Stomach (tissue), 4 donors: ENCODE measurements around the gene NWD2.

ENCODE experiments used
- EP300 ChIP-seq: sonication (generic); formaldehyde crosslinking; IDR thresholded peaks from one replicate; pipeline ENCODE4 v1.6.1; 2017; ENCODE audit warnings: antibody characterized with exemption
- POLR2A ChIP-seq, 4 donors: fragments of 450-650 bp; IDR thresholded peaks; one replicate each; pipeline ENCODE4 v1.6.1; 2016; ENCODE audit warnings: antibody characterized with exemption in 4 of 4, control low read depth in 2 of 4, mild to moderate bottlenecking in 1 of 4, moderate library complexity in 1 of 4
- POLR2AphosphoS5 ChIP-seq, 3 donors: sonication (generic); formaldehyde crosslinking; IDR thresholded peaks; one replicate each; pipeline ENCODE4 v1.6.1; 2016; ENCODE audit warnings: antibody characterized with exemption in 3 of 3
- TF ChIP-seq, protein P1 (sequence below), 7 experiments: fragments of 450-650 bp in 4 of 7; fragments of 200-600 bp in 3 of 7; sonication (generic) in 3 of 7; IDR thresholded peaks; one replicate each; pipeline ENCODE4 v1.5.1; 2016 to 2019; ENCODE audit warnings: antibody characterized with exemption in 7 of 7, control low read depth in 2 of 7, mild to moderate bottlenecking in 1 of 7

DNA sequence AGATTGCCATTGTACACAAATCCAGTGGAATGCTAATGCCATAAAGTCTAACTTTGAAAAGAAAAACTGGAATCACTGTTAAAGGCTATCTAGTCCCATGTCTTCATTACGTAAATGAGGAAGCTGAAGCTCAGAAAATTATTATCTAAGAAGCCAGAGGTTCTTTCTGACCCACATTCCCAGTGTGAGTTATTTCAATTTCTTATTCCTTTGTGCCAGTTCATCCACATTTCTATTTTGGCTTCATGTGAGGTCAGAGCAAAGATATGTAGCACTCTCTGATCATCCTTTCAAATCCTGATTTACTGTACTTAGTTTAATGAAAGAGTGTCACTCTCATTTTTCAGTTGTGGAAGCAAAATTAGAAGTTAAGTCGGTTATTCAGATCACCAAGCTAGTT is 24.6 kb upstream of the NWD2 start:
- TF ChIP-seq, protein P1, sequence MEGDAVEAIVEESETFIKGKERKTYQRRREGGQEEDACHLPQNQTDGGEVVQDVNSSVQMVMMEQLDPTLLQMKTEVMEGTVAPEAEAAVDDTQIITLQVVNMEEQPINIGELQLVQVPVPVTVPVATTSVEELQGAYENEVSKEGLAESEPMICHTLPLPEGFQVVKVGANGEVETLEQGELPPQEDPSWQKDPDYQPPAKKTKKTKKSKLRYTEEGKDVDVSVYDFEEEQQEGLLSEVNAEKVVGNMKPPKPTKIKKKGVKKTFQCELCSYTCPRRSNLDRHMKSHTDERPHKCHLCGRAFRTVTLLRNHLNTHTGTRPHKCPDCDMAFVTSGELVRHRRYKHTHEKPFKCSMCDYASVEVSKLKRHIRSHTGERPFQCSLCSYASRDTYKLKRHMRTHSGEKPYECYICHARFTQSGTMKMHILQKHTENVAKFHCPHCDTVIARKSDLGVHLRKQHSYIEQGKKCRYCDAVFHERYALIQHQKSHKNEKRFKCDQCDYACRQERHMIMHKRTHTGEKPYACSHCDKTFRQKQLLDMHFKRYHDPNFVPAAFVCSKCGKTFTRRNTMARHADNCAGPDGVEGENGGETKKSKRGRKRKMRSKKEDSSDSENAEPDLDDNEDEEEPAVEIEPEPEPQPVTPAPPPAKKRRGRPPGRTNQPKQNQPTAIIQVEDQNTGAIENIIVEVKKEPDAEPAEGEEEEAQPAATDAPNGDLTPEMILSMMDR (IDR thresholded peaks at IDR 0.05) = no peak
- TF ChIP-seq POLR2AphosphoS5 (IDR thresholded peaks at IDR 0.05) (no peak), POLR2A (IDR thresholded peaks at IDR 0.05) (no peak), EP300 (no peak)
